GM18511 (cell line): ENCODE measurements around the gene CDKAL1.

ENCODE experiments used
- ATAC-seq: cut with Tn5 transposase; IDR thresholded peaks from one replicate; pipeline ENCODE4 v1.9.1; 2021; ENCODE audit warnings: mild to moderate bottlenecking, moderate library complexity; ENCODE audit not compliant: unreplicated experiment

The CDKAL1 gene

GRCh38 chr6:21121636-21122136 is 587.4 kb downstream of the CDKAL1 start:
- ATAC-seq: no peak

GRCh38 chr6:21123507-21124436 is 589.5 kb downstream of the CDKAL1 start:
- ATAC-seq: no peak

GRCh38 chr6:21128601-21129000 is 594.3 kb downstream of the CDKAL1 start:
- ATAC-seq: no peak

GRCh38 chr6:21131406-21131805 is 597.1 kb downstream of the CDKAL1 start:
- ATAC-seq: no peak

GRCh38 chr6:21132446-21132845 is 598.2 kb downstream of the CDKAL1 start:
- ATAC-seq: no peak

- no peak for ATAC-seq
Observed at GRCh38 chr6:21132856-21133838, 598.9 kb downstream of the CDKAL1 start.

- no peak for ATAC-seq
Observed at GRCh38 chr6:21133901-21134300, 599.6 kb downstream of the CDKAL1 start.

- ATAC-seq: no peak
Observed at GRCh38 chr6:21134356-21134755, 600.1 kb downstream of the CDKAL1 start.

- no peak for ATAC-seq
Observed at GRCh38 chr6:21135484-21136013, 601.3 kb downstream of the CDKAL1 start.

GRCh38 chr6:21137700-21138335 is 603.6 kb downstream of the CDKAL1 start:
- no peak for ATAC-seq

- ATAC-seq: no peak
Observed at GRCh38 chr6:21138336-21139069, 604.2 kb downstream of the CDKAL1 start.

- no peak for ATAC-seq
Observed at GRCh38 chr6:21140966-21141365, 606.7 kb downstream of the CDKAL1 start.

- ATAC-seq: no peak
Observed at GRCh38 chr6:21141616-21142303, 607.5 kb downstream of the CDKAL1 start.

- ATAC-seq: no peak
Observed at GRCh38 chr6:21142741-21143140, 608.5 kb downstream of the CDKAL1 start.

GRCh38 chr6:21143645-21144044 is 609.4 kb downstream of the CDKAL1 start:
- ATAC-seq: no peak

- ATAC-seq: no peak
Observed at GRCh38 chr6:21144928-21145327, 610.7 kb downstream of the CDKAL1 start.

- no peak for ATAC-seq
Observed at GRCh38 chr6:21147995-21148394, 613.7 kb downstream of the CDKAL1 start.

- ATAC-seq: no peak
Observed at GRCh38 chr6:21149470-21149869, 615.2 kb downstream of the CDKAL1 start.

GRCh38 chr6:21150667-21151066 is 616.4 kb downstream of the CDKAL1 start:
- ATAC-seq: no peak
